Right lobe of liver (tissue), 6 donors: ENCODE data around the gene PRKCZ. TPM values are rescaled to one million over a fixed set of nuclear protein-coding genes. Genes with fewer than 3 reads are reported as not detected.

Source experiments
- ATAC-seq, 4 donors: fragments of 200-7000 bp; cut with Tn5 transposase; one replicate each; pipeline ENCODE4 v1.9.1; 2020; ENCODE audit warnings: mild to moderate bottlenecking in 4 of 4, moderate library complexity in 4 of 4
- DNase-seq, 3 donors: peaks; one replicate each; pipeline ENCODE4 v3.0.0-alpha.2; 2020
- H3K27ac ChIP-seq, 3 donors: fragments of 200-600 bp; one replicate each; pipeline ENCODE4 v1.8.0; 2022
- H3K27me3 ChIP-seq, 2 donors: fragments of 200-600 bp; one replicate each; pipeline ENCODE4 v1.8.0; 2022
- H3K36me3 ChIP-seq, 4 donors: fragments of 200-600 bp; sonication (generic) in 1 of 4; one replicate each; pipeline versions ENCODE4 v1.5.1 to v1.8.0; 2017 to 2022; ENCODE audit warnings: control low read depth in 1 of 4
- H3K4me1 ChIP-seq, 4 donors: fragments of 200-600 bp; sonication (generic) in 1 of 4; one replicate each; pipeline versions ENCODE4 v1.5.1 to v1.8.0; 2017 to 2022; ENCODE audit warnings: control low read depth in 1 of 4
- H3K4me3 ChIP-seq, 3 donors: fragments of 200-600 bp; one replicate each; pipeline ENCODE4 v1.8.0; 2022
- H3K9me3 ChIP-seq, 4 donors: fragments of 200-600 bp; sonication (generic) in 1 of 4; one replicate each; pipeline versions ENCODE4 v1.5.1 to v1.8.0; 2017 to 2022; ENCODE audit warnings: control low read depth in 1 of 4
- CTCF ChIP-seq, 4 donors: fragments of 200-600 bp in 3 of 4; fragments of 450-650 bp in 1 of 4; IDR thresholded peaks; one replicate each; pipeline versions ENCODE4 v1.5.1 to v1.8.0; 2016 to 2022; ENCODE audit warnings: antibody characterized with exemption in 4 of 4, mild to moderate bottlenecking in 2 of 4
- POLR2A ChIP-seq: fragments of 450-650 bp; IDR thresholded peaks from one replicate; pipeline ENCODE4 v1.6.1; 2017; ENCODE audit warnings: antibody characterized with exemption, mild to moderate bottlenecking
- WGBS: methylation state at CpG from one replicate; pipeline ENCODE4 v1.1.6; 2018; ENCODE audit warnings: low coverage, low lambda C conversion rate; ENCODE audit not compliant: insufficient coverage; ENCODE audit errors: missing lambda C conversion rate; 5-methylcytosine and 5-hydroxymethylcytosine counted together
- intact Hi-C, 2 donors: fragments of 100-400 bp; cut with DNase I; formaldehyde crosslinking; loops; one replicate each; pipeline versions ENCODE4 v1.11.2 to v1.14.1; 2022
- total RNA-seq, 6 experiments: library from RNA; depleted of rRNA in 2 of 6; stranded (reverse); fragments of >200 nt in 2 of 6; fragmentation: NEBNext Ultra II Directional in 3 of 6; extraction: Animal tissue kit (Norgen Biotek cat#: 25700) in 3 of 6; gene quantifications; one replicate each; pipeline versions ENCODE4 v1.1.0 to v1.2.4, GENCODE V29; 2016 to 2023
- donor health status: DM: no; HTN: yes; CAD: no.
- donor health status: DM: no; HTN: no; CAD: no.
- donor health status: DM: no; HTN: no; CAD: no.
- donor health status: DM: no; HTN: yes; CAD: no.
- donor health status: DM: no; HTN: yes; CAD: no.

PRKCZ gene
- total RNA-seq, 6 experiments from 2014 or later, result 10.3 to 20.1 (median 15.8) TPM

- peaks cover 0 to 3% (median 0%) of the 10 kb centered on the region in 4 donors for H3K4me1 ChIP-seq
- WGBS, result 100% methylated on average over 3 of the region's 33 CpGs
- H3K27ac ChIP-seq, result no peak overlapping the region
- intact Hi-C loops, result no loop called here
- no peak for ATAC-seq
- no peak for DNase-seq
- TF ChIP-seq POLR2A, result no peak
- TF ChIP-seq CTCF (IDR thresholded peaks at IDR 0.05), result no peak
- H3K4me3 ChIP-seq, result no peak overlapping the region
- H3K9me3 ChIP-seq, result no peaks in the 10 kb centered on the region
- no peaks in the 10 kb centered on the region for H3K36me3 ChIP-seq
- no peaks in the 10 kb centered on the region for H3K27me3 ChIP-seq
Observed at GRCh38 chr1:2184934-2185333, 134.7 kb downstream of the PRKCZ start.

DNA sequence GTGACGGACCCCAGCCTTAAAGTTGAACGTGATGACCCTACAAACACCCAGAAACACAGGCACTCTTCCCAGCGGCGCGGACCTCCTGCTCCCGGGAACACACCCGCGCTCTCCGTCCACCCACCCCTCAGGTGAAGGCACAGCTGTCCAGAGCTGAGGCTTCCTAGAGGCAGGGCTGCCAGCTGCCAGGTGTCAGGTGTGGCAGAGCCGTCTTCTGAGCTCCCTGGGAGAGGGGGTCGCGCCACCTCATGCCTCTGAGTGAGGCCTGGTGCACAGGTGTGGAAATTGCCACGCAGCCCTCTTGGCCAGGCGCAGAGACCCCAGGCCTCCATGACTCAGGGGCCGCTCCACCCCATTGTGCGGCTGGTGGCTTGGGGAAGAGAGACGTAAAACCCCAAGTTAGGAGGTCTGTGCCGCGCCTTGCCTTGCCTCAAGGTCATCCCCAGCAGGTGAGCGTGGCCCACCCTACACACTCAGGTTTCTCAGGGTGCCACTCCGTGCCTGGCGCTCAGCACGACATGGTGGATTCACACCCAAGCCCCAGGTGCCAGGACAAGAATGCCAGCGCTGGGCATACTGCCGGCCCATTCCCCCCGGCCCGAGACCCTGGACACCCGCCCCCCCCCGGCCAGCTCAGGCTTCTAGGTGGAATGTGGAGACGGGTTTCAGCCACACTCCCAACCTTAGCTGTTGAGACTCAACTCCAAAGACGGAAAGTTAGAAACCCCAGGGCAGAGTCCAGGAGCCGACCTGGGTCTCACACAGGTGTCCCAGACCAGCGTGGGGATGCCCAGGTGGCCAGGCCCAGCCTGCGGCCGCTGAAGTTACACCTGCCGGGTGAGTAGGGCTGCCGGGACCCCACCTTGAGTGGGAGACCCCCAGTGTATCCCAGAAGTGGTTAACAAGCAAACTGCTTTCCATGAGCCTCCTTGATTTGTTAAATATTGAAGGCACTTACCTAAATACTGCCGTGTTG lies 136.0 kb downstream of the PRKCZ start:
- Histone ChIP-seq H3K27ac (no peak overlapping the region), H3K36me3 (no peaks in the 10 kb centered on the region), H3K9me3 (no peaks in the 10 kb centered on the region), H3K4me3 (no peak overlapping the region), H3K27me3 (no peaks in the 10 kb centered on the region), H3K4me1 (peaks cover 0 to 15% (median 5%) of the 10 kb centered on the region in 4 donors)
- TF ChIP-seq POLR2A, result no peak
- no peak for TF ChIP-seq CTCF (IDR thresholded peaks at IDR 0.05)
- intact Hi-C loops, result no loop called here
- ATAC-seq (no peak), DNase-seq (no peak)
- WGBS, result 100% methylated on average over 6 of the region's 38 CpGs

DNA sequence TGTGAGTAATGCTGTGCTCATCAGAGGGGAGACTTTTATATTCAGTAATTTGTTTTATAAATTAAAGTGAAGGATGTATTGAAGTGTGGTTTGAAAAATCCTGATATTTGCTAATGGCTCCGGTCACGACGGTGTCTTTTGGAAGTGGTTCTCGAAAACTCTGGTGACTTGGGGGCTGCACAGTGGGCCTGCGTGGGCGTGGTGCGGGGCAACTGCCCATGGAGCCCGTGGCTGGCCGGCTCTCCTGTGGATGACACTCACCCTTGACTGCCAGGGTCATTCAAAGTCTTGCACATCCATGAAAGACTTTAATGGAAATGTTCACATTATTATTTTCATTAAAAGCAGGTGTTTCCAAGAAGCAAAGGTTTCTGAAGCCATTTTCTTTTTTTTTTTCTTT lies 136.7 kb downstream of the PRKCZ start:
- Histone ChIP-seq H3K27me3 (no peaks in the 10 kb centered on the region), H3K9me3 (no peaks in the 10 kb centered on the region), H3K27ac (no peak overlapping the region), H3K36me3 (no peaks in the 10 kb centered on the region), H3K4me1 (peaks cover 0 to 20% (median 7%) of the 10 kb centered on the region in 4 donors), H3K4me3 (no peak overlapping the region)
- DNase-seq (no peak), ATAC-seq (no peak)
- WGBS, result 67% methylated on average over 1 of the region's 9 CpGs
- TF ChIP-seq POLR2A (no peak), CTCF (IDR thresholded peaks at IDR 0.05) (no peak)
- intact Hi-C loops, result no loop called here

- Histone ChIP-seq H3K27me3 (no peaks in the 10 kb centered on the region), H3K4me1 (peaks cover 0 to 21% (median 7%) of the 10 kb centered on the region in 4 donors), H3K4me3 (no peak overlapping the region), H3K36me3 (no peaks in the 10 kb centered on the region), H3K27ac (no peak overlapping the region), H3K9me3 (no peaks in the 10 kb centered on the region)
- TF ChIP-seq POLR2A (no peak), CTCF (IDR thresholded peaks at IDR 0.05) (no peak)
- intact Hi-C loops, result no loop called here
- 81% methylated on average over 2 of the region's 13 CpGs for WGBS
- DNase-seq, result no peak
- no peak for ATAC-seq
Observed at GRCh38 chr1:2187619-2188018, 137.4 kb downstream of the PRKCZ start.
